Measurements from ENCODE around the gene TRAM2. TPM values are rescaled to one million over a fixed set of nuclear protein-coding genes. Genes with fewer than 3 reads are reported as not detected.

Gene TRAM2
- total RNA-seq, 4 donors from 2014 or later = 6.5 to 14.1 (median 7.2) TPM

DNA sequence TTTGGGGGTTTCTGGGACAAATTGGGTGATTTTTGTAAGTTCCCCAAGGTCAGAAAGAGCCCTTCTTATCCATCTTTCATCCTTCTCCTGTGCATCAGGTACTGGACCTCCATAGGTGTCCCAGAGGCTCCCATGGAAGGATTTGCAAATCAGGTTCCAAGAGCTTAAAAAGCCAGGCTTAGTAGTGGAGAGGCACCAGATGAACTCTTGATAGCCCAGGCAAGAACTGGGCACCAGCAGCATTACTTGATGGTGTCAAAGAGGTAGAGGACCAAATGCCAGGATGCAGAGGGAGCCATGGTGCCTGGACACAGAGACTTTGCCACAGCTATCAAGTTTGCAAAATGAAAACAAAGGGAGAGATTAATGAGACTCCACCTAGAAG, 20.9 kb upstream of the TRAM2 start:
- Histone ChIP-seq H3K27ac (no peak overlapping the region), H3K4me3 (peak overlapping the region; percentile 21), H3K4me1 (peaks cover 25% of the 10 kb centered on the region), H3K27me3 (no peaks in the 10 kb centered on the region), H3K9me3 (no peaks in the 10 kb centered on the region), H3K36me3 (no peaks in the 10 kb centered on the region)
- no peak for TF ChIP-seq POLR2A (IDR thresholded peaks at IDR 0.05)
- TF ChIP-seq, protein P1, sequence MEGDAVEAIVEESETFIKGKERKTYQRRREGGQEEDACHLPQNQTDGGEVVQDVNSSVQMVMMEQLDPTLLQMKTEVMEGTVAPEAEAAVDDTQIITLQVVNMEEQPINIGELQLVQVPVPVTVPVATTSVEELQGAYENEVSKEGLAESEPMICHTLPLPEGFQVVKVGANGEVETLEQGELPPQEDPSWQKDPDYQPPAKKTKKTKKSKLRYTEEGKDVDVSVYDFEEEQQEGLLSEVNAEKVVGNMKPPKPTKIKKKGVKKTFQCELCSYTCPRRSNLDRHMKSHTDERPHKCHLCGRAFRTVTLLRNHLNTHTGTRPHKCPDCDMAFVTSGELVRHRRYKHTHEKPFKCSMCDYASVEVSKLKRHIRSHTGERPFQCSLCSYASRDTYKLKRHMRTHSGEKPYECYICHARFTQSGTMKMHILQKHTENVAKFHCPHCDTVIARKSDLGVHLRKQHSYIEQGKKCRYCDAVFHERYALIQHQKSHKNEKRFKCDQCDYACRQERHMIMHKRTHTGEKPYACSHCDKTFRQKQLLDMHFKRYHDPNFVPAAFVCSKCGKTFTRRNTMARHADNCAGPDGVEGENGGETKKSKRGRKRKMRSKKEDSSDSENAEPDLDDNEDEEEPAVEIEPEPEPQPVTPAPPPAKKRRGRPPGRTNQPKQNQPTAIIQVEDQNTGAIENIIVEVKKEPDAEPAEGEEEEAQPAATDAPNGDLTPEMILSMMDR (IDR thresholded peaks at IDR 0.05) = no peak
- TF ChIP-seq POLR2AphosphoS5 (IDR thresholded peaks at IDR 0.05) = no peak
- TF ChIP-seq EP300 (IDR thresholded peaks at IDR 0.05) = no peak
- no peak for DNase-seq (ENCODE audit: low spot score in 2 of 2)

GRCh38 chr6:52596371-52597028, 19.6 kb upstream of the TRAM2 start:
- DNase-seq (ENCODE audit: low spot score in 2 of 2) = no peak

GRCh38 chr6:52595796-52596130, 18.9 kb upstream of the TRAM2 start:
- Histone ChIP-seq H3K36me3 (no peaks in the 10 kb centered on the region), H3K27me3 (no peaks in the 10 kb centered on the region), H3K27ac (peak overlapping the region; percentile 40), H3K4me1 (peaks cover 25% of the 10 kb centered on the region), H3K4me3 (no peak overlapping the region), H3K9me3 (no peaks in the 10 kb centered on the region)
- no peak for DNase-seq (ENCODE audit: low spot score in 2 of 2)
- TF ChIP-seq EP300 (IDR thresholded peaks at IDR 0.05) (no peak), POLR2AphosphoS5 (IDR thresholded peaks at IDR 0.05) (no peak), POLR2A (IDR thresholded peaks at IDR 0.05) (no peak)
- TF ChIP-seq, protein P1 (IDR thresholded peaks at IDR 0.05) = no peak

More at GRCh38 chr6:52596371-52597028, 19.6 kb upstream of the TRAM2 start:
- TF ChIP-seq EP300 (IDR thresholded peaks at IDR 0.05) (no peak), POLR2AphosphoS5 (IDR thresholded peaks at IDR 0.05) (no peak), POLR2A (IDR thresholded peaks at IDR 0.05) (no peak)
- TF ChIP-seq, protein P1 (IDR thresholded peaks at IDR 0.05) = no peak
- no peaks in the 10 kb centered on the region for H3K27me3 ChIP-seq
- H3K36me3 ChIP-seq = no peaks in the 10 kb centered on the region
- no peaks in the 10 kb centered on the region for H3K9me3 ChIP-seq
- 60% methylated on average over 2 of the region's 2 CpGs for WGBS
- no peak overlapping the region for H3K4me3 ChIP-seq
- H3K27ac ChIP-seq = peak overlapping the region; percentile 40
- H3K4me1 ChIP-seq = peaks cover 25% of the 10 kb centered on the region

DNA sequence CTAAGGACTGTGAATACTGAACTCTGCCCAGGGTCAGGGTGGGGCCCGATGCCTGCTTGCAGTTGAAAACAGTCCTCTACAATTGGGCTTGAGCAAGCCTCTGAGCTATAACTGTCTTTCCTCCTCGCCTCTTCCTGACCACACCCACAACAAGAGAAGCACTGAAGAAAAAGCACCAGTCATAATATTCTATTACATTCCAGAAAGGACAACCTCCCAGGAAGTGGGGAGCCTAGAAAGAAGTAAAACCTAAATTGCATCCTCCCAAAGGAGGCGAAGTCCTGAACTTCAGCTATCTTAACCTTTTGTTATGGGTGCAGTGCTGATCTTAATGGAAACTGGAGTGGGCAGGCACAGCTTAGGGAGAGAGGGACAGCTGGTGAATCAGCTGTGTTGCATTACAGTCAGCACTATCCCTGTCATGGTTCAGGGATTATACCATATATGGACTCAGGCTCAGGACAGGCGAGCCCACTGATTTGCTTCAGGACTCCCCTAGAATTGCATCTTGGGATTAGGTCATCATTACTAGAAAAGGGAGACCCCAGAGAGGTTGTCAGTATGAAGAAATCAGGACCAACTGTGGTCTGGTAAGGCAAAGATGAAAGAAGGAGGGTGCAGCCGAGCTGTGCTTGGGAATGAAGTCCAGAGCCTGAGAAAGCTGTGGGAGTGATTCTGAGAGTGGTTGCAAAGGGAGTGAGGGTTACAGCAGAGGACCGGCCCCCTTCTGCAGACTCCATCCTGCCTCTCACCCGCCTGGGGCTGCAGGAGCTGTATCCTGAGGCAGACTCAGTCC, 18.3 kb upstream of the TRAM2 start:
- 46% methylated on average over 7 of the region's 7 CpGs for WGBS
- TF ChIP-seq, protein P1 (IDR thresholded peaks at IDR 0.05) = no peak
- TF ChIP-seq POLR2A (IDR thresholded peaks at IDR 0.05) (no peak), EP300 (IDR thresholded peaks at IDR 0.05) (no peak), POLR2AphosphoS5 (IDR thresholded peaks at IDR 0.05) (no peak)
- no peak for DNase-seq (ENCODE audit: low spot score in 2 of 2)
- H3K4me1 ChIP-seq = peaks cover 28% of the 10 kb centered on the region
- no peaks in the 10 kb centered on the region for H3K9me3 ChIP-seq
- no peak overlapping the region for H3K4me3 ChIP-seq
- no peaks in the 10 kb centered on the region for H3K36me3 ChIP-seq
- H3K27ac ChIP-seq = peak overlapping the region; percentile 40
- no peaks in the 10 kb centered on the region for H3K27me3 ChIP-seq

DNA sequence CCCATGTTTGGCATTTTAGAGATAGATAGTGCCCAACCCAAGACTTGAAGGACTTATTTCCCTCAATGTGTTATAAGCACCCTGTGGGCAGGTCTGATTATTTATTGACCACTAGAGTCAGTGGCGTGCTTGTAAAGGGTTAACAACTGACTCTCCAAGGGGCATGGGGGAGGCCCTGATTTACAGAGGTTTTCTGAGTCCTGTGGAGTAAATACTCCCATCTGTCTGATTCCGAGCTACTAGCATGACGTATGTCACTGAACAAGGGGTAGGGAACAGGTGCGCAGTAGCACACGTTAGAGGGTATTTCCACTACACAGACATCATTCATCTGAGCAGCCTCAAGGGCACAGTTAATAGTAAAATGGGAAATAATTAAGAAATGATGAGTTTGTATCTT, 17.4 kb upstream of the TRAM2 start:
- Histone ChIP-seq H3K36me3 (no peaks in the 10 kb centered on the region), H3K4me1 (peaks cover 33% of the 10 kb centered on the region), H3K4me3 (no peak overlapping the region), H3K27ac (peak overlapping the region; percentile 40), H3K27me3 (no peaks in the 10 kb centered on the region), H3K9me3 (no peaks in the 10 kb centered on the region)
- TF ChIP-seq POLR2AphosphoS5 (IDR thresholded peaks at IDR 0.05) (no peak), EP300 (IDR thresholded peaks at IDR 0.05) (no peak)
- DNase-seq (ENCODE audit: low spot score in 2 of 2) = no peak
- 76% methylated on average over 5 of the region's 5 CpGs for WGBS

Data from suprapubic skin (tissue), 4 donors.